Prostate gland (tissue), 2 donors: ENCODE results near the gene RPL29. TPM values are rescaled to one million over a fixed set of nuclear protein-coding genes. Genes with fewer than 3 reads are reported as not detected.
A peak's percentile ranks its signal among the peaks of the same experiment; 100 is the strongest.
"Not testable (repeated sequence)": the region's sequence is repeated elsewhere in the genome, so short reads cannot be mapped to it uniquely, and the experiment has no call there.

Experiments used
- DNase-seq: peaks from one replicate; pipeline ENCODE4 v3.0.0-alpha.2; 2019; ENCODE audit warnings: low spot score
- H3K27ac ChIP-seq, 2 donors: fragments of 200-600 bp; sonication (generic); 2 replicates each; pipeline ENCODE4 v1.5.1; 2017 to 2019
- H3K27me3 ChIP-seq: fragments of 200-600 bp; sonication (generic); replicated peaks from 2 replicates; pipeline ENCODE4 v1.5.1; 2019; ENCODE audit not compliant: insufficient read depth
- H3K36me3 ChIP-seq, 2 donors: fragments of 200-600 bp; sonication (generic); 1 replicate in 1 of 2; 2 replicates in 1 of 2; pipeline versions ENCODE4 v1.5.1 to v1.8.1; 2017 to 2019
- H3K4me1 ChIP-seq: fragments of 200-600 bp; sonication (generic); replicated peaks from 2 replicates; pipeline ENCODE4 v1.5.1; 2019
- H3K4me3 ChIP-seq, 2 donors: fragments of 200-600 bp; sonication (generic); 2 replicates each; pipeline ENCODE4 v1.5.1; 2017 to 2019
- H3K9me3 ChIP-seq: fragments of 200-600 bp; sonication (generic); 2 replicates; pipeline ENCODE4 v1.5.1; 2017
- POLR2A ChIP-seq: fragments of 450-650 bp; IDR thresholded peaks from one replicate; pipeline ENCODE4 v1.6.1; 2016; ENCODE audit warnings: antibody characterized with exemption, mild to moderate bottlenecking
- POLR2AphosphoS5 ChIP-seq: sonication (generic); formaldehyde crosslinking; IDR thresholded peaks from one replicate; pipeline ENCODE4 v1.6.1; 2017; ENCODE audit warnings: antibody characterized with exemption
- WGBS: methylation state at CpG from one replicate; pipeline ENCODE4 v1.1.5; 2018; 5-methylcytosine and 5-hydroxymethylcytosine counted together
- intact Hi-C: fragments of 100-400 bp; cut with DNase I; formaldehyde crosslinking; loops from one replicate; pipeline ENCODE4 v1.14.2; 2022
- total RNA-seq, 2 donors: library from RNA; depleted of rRNA; stranded (reverse); fragments of >200 nt; gene quantifications; one replicate each; pipeline ENCODE4 v1.1.0, GENCODE V29; 2016
- TF ChIP-seq, protein P1 (sequence below), 4 experiments: fragments of 200-600 bp in 2 of 4; fragments of 450-650 bp in 2 of 4; sonication (generic) in 2 of 4; IDR thresholded peaks; 1 replicate in 3 of 4; 2 replicates in 1 of 4; pipeline ENCODE4 v1.5.1; 2016 to 2019; ENCODE audit warnings: antibody characterized with exemption in 4 of 4, mild to moderate bottlenecking in 2 of 4, moderate library complexity in 2 of 4

The RPL29 gene
- total RNA-seq, 2 donors from 2014 or later: 1,249 to 2,015 TPM

GRCh38 chr3:51997172-51997571 lies 1.5 kb upstream of the RPL29 start:
- DNase-seq: no peak
- intact Hi-C loops: no loop called here

DNA sequence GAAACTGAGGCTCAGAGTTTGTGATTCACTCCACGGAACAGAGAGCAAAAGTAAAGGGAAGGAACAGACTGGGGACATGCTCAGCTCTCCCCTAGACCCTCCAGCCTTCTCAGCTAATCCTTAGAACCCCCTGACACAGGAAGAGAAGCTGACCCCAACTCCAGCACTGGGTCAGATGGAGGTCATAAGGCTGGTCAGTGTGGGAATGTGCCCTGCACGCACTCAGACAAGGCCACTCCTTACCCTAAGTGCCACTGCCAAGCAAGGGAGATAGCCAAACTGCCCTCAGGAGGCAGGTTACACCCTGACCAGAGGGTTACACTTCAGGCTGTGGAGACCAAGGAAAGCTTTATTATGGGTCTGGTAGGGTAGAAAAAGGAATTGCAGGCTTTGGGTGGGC lies 1.2 kb downstream of the RPL29 start:
- Histone ChIP-seq H3K9me3 (no peaks in the 10 kb centered on the region), H3K4me1 (peaks cover 7% of the 10 kb centered on the region), H3K27me3 (no peaks in the 10 kb centered on the region), H3K4me3 (peak overlapping the region; percentile 55 to 80), H3K27ac (peak overlapping the region in 1 of 2 donors; percentile 88), H3K36me3 (no peaks in the 10 kb centered on the region)
- TF ChIP-seq POLR2AphosphoS5: no peak
- TF ChIP-seq, protein P1, sequence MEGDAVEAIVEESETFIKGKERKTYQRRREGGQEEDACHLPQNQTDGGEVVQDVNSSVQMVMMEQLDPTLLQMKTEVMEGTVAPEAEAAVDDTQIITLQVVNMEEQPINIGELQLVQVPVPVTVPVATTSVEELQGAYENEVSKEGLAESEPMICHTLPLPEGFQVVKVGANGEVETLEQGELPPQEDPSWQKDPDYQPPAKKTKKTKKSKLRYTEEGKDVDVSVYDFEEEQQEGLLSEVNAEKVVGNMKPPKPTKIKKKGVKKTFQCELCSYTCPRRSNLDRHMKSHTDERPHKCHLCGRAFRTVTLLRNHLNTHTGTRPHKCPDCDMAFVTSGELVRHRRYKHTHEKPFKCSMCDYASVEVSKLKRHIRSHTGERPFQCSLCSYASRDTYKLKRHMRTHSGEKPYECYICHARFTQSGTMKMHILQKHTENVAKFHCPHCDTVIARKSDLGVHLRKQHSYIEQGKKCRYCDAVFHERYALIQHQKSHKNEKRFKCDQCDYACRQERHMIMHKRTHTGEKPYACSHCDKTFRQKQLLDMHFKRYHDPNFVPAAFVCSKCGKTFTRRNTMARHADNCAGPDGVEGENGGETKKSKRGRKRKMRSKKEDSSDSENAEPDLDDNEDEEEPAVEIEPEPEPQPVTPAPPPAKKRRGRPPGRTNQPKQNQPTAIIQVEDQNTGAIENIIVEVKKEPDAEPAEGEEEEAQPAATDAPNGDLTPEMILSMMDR (IDR thresholded peaks at IDR 0.05): no peak
- no peak for TF ChIP-seq POLR2A
- intact Hi-C loops: no loop called here
- WGBS: 78% methylated on average over 2 of the region's 2 CpGs
- no peak for DNase-seq

More at GRCh38 chr3:51997172-51997571, 1.5 kb upstream of the RPL29 start:
- TF ChIP-seq POLR2AphosphoS5 (no peak), POLR2A (no peak)
- TF ChIP-seq, protein P1 (IDR thresholded peaks at IDR 0.05): no peak
- Histone ChIP-seq H3K4me3 (no peak overlapping the region), H3K4me1 (peaks cover 7% of the 10 kb centered on the region), H3K27me3 (no peaks in the 10 kb centered on the region), H3K36me3 (no peaks in the 10 kb centered on the region), H3K27ac (no peak overlapping the region), H3K9me3 (no peaks in the 10 kb centered on the region)
- WGBS: 75% methylated on average over 2 of the region's 2 CpGs

- WGBS: 78% methylated on average over 11 of the region's 13 CpGs
- intact Hi-C loops, H3K9me3 ChIP-seq, H3K27me3 ChIP-seq, H3K27ac ChIP-seq, H3K4me3 ChIP-seq, DNase-seq, H3K36me3 ChIP-seq, H3K4me1 ChIP-seq: not testable (repeated sequence)
Measured at GRCh38 chr3:51993657-51994056, 2.0 kb downstream of the RPL29 start.

GRCh38 chr3:51992017-51992682 lies 3.5 kb downstream of the RPL29 start:
- no peak for DNase-seq
- Histone ChIP-seq H3K4me1 (peaks cover 7% of the 10 kb centered on the region), H3K9me3 (no peaks in the 10 kb centered on the region), H3K27me3 (no peaks in the 10 kb centered on the region), H3K36me3 (no peaks in the 10 kb centered on the region), H3K4me3 (no peak overlapping the region), H3K27ac (no peak overlapping the region)
- WGBS: 79% methylated on average over 3 of the region's 3 CpGs
- intact Hi-C loops: no loop called here
- TF ChIP-seq, protein P1 (IDR thresholded peaks at IDR 0.05): no peak
- TF ChIP-seq POLR2AphosphoS5 (no peak), POLR2A (no peak)

- not testable (repeated sequence) for H3K4me1 ChIP-seq, H3K4me3 ChIP-seq, H3K27ac ChIP-seq
Measured at GRCh38 chr3:51990501-51990971, 5.2 kb downstream of the RPL29 start.

More at GRCh38 chr3:51990501-51990971, 5.2 kb downstream of the RPL29 start:
- DNase-seq, intact Hi-C loops, H3K36me3 ChIP-seq, H3K9me3 ChIP-seq, H3K27me3 ChIP-seq: not testable (repeated sequence)
- 87% methylated on average over 34 of the region's 38 CpGs for WGBS
